ENCODE data around the gene STX11. TPM values are rescaled to one million over a fixed set of nuclear protein-coding genes. Genes with fewer than 3 reads are reported as not detected.
A peak's percentile ranks its signal among the peaks of the same experiment; 100 is the strongest.

Gene STX11
- total and polyA plus RNA-seq, 10 of the 15 experiments (the other 5 are each of a cell fraction or from before 2014, with no cell fraction given) = 0.66 to 38.1 (median 19.8) TPM

DNA sequence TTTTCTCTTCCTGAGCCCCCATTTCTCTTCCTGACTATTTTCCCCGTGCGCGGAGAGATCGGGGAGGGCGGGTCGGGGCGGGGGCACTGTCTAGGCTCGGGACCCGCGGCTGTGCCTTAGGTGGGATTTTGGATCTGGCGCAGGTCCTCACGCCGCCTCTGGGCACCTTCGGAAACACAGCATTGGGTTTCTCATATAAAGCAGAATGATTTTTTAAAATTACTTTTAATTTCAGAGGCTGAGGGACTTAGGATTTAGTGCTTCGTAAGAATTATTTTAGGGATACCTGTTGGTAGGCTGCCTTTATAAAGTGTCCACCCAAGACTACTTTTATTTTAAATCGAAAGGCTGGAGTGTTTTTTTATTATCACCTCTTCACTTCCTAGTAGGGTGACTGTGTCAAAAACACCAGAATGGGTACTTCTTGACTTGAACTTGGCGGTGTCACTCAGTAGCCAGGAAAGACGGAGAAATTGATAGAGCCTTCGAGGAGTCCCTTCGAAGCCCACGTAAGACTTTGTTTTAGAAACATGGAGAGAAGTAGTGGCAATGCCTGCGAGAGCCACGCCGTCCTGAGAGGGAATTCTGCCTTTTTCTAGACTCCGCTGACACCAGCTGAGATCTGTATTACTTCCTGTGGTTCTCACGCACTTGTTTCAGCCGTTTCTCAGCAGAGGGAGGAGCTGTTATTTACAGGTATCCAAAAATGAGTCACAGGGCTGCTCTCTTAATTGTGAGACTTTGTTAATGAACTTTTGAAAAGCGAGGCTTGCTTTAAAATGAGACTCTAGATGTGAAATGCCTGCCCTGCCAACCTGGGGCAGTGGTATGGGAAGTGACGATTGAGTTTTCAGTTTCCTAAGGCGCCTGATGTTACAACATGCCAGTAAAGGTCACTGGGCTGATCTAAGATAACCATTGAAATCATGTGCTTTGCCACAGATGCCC is 667 bp downstream of the STX11 start:
- ChIA-PET SMC1A (ENCODE audit: uncharacterized antibody, unreplicated experiment) (interaction anchor here (0.6 to 3.8 kb wide), 18 partner anchors 9 to 596 kb away, joined by 3 to 21 read pairs (median 4); partner anchors contain the start of gene SF3B5), POLR2A (interaction anchor here (0.6 to 3.0 kb wide), 12 partner anchors 8 to 1658 kb away, joined by 3 to 10 read pairs (median 3); no protein-coding TSS in a partner anchor), CTCF (interaction anchor here (0.7 to 1.6 kb wide), 6 partner anchors 11 to 67 kb away, joined by 3 to 12 read pairs (median 5); no protein-coding TSS in a partner anchor), RAD21 (ENCODE audit: unreplicated experiment) (interaction anchor here (1.0 to 3.3 kb wide), 9 partner anchors 11 to 638 kb away, joined by 3 to 17 read pairs (median 3); no protein-coding TSS in a partner anchor)
- peak overlapping the region; percentile 94 for H3K9ac ChIP-seq (ENCODE audit: control insufficient read depth, insufficient read depth, low read length)
- H3K4me3 ChIP-seq = peak overlapping the region; percentile 74
- H3K36me3 ChIP-seq (ENCODE audit: control insufficient read depth in 2 of 2, insufficient read depth in 2 of 2, low read length in 1 of 2) = no peaks in the 10 kb centered on the region; a peak in 1 of 4 replicates
- under 1% methylated on average over 28 of the region's 30 CpGs for WGBS (ENCODE audit: insufficient coverage, insufficient replicate concordance, low lambda C conversion rate, missing lambda C conversion rate)
- ATAC-seq = peak; percentile 62
- H3K4me1 ChIP-seq (ENCODE audit: control insufficient read depth, insufficient read depth, low read length) = peaks cover 23% of the 10 kb centered on the region
- peaks cover 52% of the 10 kb centered on the region for H3K79me2 ChIP-seq (ENCODE audit: control insufficient read depth, insufficient read depth, low read length)
- peak overlapping the region; percentile 98 for H3K27ac ChIP-seq (ENCODE audit: control insufficient read depth, insufficient read depth)
- peak; percentile 88 for DNase-seq (ENCODE audit: low read depth, low spot score)
- no peaks in the 10 kb centered on the region for H4K20me1 ChIP-seq (ENCODE audit: control insufficient read depth, insufficient read depth)
- FAIRE-seq = peak; percentile 84
- peak overlapping the region; percentile 74 for H3K4me2 ChIP-seq (ENCODE audit: control insufficient read depth, insufficient read depth)
- BruUV-seq (replicated peaks) = TSS peak; percentile 93
- no peaks in the 10 kb centered on the region for H3K9me3 ChIP-seq (replicated peaks; ENCODE audit: control insufficient read depth, insufficient read depth, low read length)
- H3K27me3 ChIP-seq (replicated peaks in 1 of 2; ENCODE audit: control insufficient read depth in 2 of 2, insufficient read depth in 2 of 2, low read length in 1 of 2) = no peaks in the 10 kb centered on the region
- peak overlapping the region; percentile 90 for H2AFZ ChIP-seq (ENCODE audit: control insufficient read depth, low read depth, low read length)
- in situ Hi-C loops (cut with MboI) (loop anchor here (5.0 kb wide), 1 partner anchor 66 kb away; no protein-coding TSS in a partner anchor), intact Hi-C loops (cut with micrococcal nuclease; ENCODE audit: unreplicated experiment) (loop anchor here (1.0 to 5.0 kb wide), 5 partner anchors 46 to 201 kb away; partner anchors contain the start of gene SF3B5)
- TF ChIP-seq, protein P1, sequence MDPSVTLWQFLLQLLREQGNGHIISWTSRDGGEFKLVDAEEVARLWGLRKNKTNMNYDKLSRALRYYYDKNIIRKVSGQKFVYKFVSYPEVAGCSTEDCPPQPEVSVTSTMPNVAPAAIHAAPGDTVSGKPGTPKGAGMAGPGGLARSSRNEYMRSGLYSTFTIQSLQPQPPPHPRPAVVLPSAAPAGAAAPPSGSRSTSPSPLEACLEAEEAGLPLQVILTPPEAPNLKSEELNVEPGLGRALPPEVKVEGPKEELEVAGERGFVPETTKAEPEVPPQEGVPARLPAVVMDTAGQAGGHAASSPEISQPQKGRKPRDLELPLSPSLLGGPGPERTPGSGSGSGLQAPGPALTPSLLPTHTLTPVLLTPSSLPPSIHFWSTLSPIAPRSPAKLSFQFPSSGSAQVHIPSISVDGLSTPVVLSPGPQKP (IDR thresholded peaks at IDR 0.05; ENCODE audit: low read depth, low read length) = 0 out of 2 replicates have a peak, but pooled peaks have one; percentile 9
- TF ChIP-seq NRF1 (conservative IDR thresholded peaks at IDR 0.05; ENCODE audit: low read depth, low read length) (no peak), SIX5 (IDR thresholded peaks at IDR 0.05; ENCODE audit: low read depth, low read length, severe bottlenecking) (no peak), MYB (IDR thresholded peaks at IDR 0.05; ENCODE audit: borderline replicate concordance, low read depth, low read length) (peak; percentile 89), SREBF1 (IDR thresholded peaks at IDR 0.05; ENCODE audit: low read length) (no peak), HDAC2 (IDR thresholded peaks at IDR 0.05) (no peak), SIN3A (IDR thresholded peaks at IDR 0.05; ENCODE audit: low read depth, low read length) (peak; percentile 80), RUNX3 (IDR thresholded peaks at IDR 0.05; ENCODE audit: low read length) (peak; percentile 71), ZZZ3 (IDR thresholded peaks at IDR 0.05; ENCODE audit: control insufficient read depth, insufficient read length, low read depth) (no peak), SMAD1 (IDR thresholded peaks at IDR 0.05; ENCODE audit: low read depth, partially characterized antibody) (peak; percentile 65), NFYB (IDR thresholded peaks at IDR 0.05; ENCODE audit: insufficient read depth, low read depth, low read length) (no peak), CREB1 (IDR thresholded peaks at IDR 0.05; ENCODE audit: low read depth) (peak; percentile 55)
- TF ChIP-seq, protein P2, sequence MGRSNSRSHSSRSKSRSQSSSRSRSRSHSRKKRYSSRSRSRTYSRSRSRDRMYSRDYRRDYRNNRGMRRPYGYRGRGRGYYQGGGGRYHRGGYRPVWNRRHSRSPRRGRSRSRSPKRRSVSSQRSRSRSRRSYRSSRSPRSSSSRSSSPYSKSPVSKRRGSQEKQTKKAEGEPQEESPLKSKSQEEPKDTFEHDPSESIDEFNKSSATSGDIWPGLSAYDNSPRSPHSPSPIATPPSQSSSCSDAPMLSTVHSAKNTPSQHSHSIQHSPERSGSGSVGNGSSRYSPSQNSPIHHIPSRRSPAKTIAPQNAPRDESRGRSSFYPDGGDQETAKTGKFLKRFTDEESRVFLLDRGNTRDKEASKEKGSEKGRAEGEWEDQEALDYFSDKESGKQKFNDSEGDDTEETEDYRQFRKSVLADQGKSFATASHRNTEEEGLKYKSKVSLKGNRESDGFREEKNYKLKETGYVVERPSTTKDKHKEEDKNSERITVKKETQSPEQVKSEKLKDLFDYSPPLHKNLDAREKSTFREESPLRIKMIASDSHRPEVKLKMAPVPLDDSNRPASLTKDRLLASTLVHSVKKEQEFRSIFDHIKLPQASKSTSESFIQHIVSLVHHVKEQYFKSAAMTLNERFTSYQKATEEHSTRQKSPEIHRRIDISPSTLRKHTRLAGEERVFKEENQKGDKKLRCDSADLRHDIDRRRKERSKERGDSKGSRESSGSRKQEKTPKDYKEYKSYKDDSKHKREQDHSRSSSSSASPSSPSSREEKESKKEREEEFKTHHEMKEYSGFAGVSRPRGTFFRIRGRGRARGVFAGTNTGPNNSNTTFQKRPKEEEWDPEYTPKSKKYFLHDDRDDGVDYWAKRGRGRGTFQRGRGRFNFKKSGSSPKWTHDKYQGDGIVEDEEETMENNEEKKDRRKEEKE (IDR thresholded peaks at IDR 0.05) = no peak
- TF ChIP-seq, protein P3, sequence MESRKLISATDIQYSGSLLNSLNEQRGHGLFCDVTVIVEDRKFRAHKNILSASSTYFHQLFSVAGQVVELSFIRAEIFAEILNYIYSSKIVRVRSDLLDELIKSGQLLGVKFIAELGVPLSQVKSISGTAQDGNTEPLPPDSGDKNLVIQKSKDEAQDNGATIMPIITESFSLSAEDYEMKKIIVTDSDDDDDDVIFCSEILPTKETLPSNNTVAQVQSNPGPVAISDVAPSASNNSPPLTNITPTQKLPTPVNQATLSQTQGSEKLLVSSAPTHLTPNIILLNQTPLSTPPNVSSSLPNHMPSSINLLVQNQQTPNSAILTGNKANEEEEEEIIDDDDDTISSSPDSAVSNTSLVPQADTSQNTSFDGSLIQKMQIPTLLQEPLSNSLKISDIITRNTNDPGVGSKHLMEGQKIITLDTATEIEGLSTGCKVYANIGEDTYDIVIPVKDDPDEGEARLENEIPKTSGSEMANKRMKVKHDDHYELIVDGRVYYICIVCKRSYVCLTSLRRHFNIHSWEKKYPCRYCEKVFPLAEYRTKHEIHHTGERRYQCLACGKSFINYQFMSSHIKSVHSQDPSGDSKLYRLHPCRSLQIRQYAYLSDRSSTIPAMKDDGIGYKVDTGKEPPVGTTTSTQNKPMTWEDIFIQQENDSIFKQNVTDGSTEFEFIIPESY (IDR thresholded peaks at IDR 0.05) = 0 out of 2 replicates have a peak, but pooled peaks have one; percentile 18

Measured in GM12878 (cell line).